Stimulated activated CD4-positive, alpha-beta T cell treated with anti-CD3 and anti-CD28 coated beads, Interleukin-15, amount 100 ng/mL, for 1 hour (primary cell): ENCODE measurements around the gene GPC4.

Source experiments
- DNase-seq, 2 donors: peaks; one replicate each; pipeline ENCODE4 v3.0.0-alpha.2; 2020; ENCODE audit warnings: low read depth in 1 of 2, low spot score in 1 of 2

GPC4 gene

DNA sequence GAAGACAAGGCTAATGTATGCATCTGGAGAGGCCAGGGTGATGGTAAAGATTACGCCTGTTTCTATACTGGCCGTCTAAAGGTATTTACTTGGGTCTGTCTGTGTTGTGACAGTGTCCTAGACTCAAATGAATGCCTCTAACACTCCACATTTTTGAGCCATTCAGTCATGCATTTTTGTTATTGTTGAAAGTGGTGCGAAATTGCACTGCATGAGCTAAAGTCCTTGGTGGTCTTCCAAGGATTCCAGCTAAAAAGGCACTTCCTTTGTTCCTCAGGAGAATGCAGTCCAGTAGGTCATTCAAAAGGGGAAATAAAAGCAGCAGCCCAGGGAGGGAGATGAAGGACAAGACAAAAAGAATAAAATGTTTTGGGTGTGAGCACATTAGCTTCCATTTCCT, 3.0 kb downstream of the GPC4 start:
- no peak for DNase-seq

DNA sequence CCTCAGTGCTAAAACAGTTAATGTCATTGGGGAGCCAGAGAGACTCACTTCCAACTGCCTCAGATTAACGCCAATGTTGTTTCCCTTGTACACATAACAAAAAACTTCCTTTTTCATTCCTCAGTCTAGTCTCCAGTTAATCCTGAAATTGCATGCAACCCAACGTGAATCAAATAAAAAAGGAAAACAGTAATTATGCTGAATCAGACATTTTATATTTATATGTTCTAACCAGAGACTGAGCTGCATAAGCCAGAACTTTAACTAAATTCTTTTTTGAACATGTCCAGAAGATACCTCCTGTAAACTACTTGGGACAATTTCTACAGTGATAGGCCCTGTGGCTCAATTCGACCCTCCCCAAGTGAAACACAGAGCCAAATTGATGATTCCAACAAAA, 4.7 kb downstream of the GPC4 start:
- DNase-seq, result no peak

DNA sequence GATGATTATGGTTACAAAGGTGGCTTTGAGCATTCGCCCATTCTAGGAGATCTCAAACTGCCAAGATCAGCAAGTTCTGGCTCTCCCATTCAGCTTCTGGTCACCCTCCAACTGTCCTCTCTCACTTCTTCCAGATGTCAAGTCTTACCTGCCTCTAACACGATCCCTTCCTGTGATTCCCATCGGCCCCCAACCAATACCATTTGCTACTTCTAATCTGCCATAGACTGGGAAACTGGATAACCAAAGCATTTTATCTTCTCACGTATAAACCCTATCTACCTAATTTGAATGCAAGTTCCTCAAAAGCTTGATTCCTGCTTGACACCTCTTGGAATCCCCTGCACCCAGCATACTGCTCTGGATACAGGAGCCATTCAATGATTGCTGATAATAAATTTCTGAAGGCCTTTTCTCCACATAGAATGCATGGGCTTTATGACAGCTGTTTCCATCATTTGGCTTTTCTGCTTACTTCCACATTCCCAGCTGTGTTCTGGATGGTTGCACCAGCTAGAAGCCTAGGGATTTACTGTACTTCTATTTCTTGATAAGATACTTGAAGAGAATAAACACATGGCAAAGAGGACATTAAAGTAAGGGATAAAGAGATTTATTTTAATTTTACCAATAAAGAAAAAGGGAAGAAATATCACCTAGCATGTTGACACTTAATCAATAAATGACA, 9.6 kb downstream of the GPC4 start:
- DNase-seq, result no peak

DNA sequence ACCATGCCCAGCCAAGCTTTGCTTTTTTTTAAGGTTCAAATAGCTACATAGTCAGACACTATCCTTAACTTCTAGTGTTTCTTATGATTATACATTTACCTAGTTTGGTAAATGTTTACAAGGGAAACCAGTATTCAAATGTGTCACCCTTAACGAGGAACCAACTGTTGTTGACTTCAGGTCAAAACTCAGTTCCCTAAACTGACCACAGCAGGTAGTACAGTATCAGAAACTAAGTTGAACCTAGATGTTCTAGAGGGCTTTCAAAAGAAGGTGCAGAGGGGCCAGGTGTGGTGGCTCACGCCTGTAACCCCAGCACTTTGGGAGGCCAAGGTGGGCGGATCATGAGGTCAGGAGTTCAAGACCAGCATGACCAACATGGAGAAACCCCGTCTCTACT, 11.3 kb downstream of the GPC4 start:
- no peak for DNase-seq

DNA sequence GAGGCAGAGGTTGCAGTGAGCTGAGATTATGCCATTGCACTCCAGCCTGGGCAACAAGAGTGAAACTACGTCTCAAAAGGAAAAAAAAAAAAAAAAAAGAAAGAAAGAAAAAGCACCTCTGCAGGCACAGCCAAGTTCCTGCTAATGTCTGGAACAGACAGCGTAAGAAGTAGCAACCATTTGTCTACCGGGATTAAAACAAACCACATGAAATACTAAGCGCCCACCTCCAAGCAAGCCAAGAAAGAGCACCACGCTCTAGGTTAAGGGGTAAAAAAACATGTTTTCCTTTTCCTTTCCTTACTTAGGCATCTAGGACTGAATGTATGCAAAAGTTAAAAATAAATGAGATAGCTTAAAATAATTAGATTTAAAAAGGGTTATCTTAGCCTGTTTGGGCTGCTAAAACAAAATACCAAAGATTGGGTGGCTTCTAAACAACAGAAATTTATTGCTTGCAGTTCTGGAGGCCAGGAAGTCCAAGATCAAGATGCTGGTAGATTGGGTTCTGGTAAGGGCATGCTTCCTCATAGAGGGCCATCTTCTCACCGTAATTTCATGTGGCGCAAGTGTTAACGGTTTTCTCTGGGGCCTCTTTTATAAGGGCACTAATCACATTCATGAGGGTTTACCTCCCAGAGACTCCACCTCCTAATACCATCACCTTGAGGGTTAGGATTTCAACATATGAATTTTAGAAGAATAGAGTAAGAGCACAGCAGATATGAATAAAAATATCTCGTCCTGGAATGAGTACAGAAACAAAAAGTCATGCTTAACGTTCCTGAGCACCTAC, 12.3 kb downstream of the GPC4 start:
- no peak for DNase-seq

DNA sequence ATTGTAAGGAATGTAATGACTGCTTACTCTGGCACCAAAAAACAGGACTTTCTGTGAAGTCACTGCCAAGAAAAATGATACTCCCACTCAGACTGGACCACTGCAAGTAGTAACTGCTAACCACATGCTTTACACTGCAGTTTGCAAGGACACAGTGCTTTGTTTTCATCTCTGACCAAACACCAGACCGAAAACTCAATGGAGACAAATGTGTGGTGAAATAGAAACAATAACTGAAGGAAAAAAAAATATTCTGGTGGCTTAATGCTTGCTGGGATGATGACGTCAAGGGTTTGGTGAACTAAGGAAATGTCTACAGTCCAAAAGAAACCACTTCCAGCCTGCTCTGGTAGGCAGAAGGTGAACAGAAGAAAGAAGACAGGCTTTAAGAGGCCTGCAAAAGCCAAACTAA, 13.2 kb downstream of the GPC4 start:
- DNase-seq, result no peak

DNA sequence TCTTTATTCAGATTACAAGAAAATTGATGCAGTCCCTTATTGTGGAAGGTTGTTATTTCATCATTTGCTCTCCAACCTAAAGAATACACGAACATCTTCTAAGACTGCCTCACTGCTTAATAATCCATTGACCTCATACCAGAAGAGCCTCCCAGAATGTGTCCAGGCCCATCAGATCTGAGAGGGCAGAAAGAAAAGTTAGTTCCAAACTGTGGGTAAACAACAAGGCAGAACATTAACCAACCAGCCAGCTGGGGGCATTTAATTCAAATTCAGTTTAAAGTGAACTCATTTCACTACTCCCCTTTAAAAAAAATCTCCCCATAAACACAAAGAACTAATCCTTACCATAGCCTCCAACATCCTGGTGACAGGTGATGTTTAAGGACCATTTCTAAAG, 13.8 kb downstream of the GPC4 start:
- DNase-seq, result no peak

DNA sequence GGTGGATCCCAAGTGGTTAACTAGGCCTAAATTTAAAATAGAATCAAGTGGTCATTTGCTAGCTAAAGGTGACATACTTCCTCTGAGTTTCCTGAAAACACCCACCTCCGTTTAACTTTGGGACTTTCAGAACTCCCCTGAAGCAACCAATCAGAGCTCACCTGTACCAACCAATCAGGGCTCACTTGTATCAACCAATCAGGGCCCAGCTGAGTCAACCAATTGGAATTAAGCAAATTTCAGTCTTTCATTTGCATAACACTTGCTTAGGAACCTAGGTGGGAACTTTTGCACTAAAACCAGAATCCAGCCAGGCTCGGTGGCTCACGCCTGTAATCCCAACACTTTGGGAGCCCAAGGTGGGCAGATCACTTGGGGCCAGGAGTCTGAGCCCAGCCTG, 15.9 kb downstream of the GPC4 start:
- DNase-seq, result no peak

DNA sequence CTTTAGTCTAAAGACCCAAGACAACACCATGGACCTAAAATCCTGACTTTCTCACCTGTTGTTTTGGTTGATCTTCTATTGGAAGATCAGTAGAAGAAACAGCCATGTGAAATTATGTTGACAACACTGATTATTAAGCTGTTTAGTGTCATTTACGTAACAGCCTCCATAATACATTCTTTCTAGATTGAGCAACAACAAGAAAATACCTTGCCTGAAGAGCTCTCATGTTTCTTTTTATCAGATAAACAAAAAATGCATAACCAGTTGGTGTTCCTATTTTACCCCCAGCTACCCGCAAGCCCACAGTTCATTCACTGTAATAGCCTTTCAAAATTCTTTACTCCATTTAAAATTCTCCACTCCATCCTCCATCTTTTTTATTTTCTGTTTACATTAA, 20.5 kb downstream of the GPC4 start:
- no peak for DNase-seq

DNA sequence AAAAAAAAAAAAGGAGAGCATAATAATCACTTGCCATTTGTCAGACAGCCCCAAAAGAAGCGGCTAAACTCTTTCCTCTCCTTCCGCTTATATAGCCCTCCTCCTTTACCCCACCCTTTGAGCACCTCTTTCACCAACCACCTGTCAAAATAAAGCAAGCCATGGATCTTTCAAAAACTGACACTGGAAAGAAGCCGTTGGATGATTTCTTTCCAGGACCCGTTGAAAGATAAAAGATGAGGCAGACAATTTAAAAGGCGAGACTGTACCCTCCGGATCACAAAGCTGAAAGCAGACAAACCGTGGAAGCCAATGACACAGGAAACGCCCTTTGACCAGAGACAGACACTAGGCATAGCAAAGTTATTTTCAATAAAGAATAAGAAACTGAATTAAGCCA, 22.6 kb downstream of the GPC4 start:
- DNase-seq, result no peak

DNA sequence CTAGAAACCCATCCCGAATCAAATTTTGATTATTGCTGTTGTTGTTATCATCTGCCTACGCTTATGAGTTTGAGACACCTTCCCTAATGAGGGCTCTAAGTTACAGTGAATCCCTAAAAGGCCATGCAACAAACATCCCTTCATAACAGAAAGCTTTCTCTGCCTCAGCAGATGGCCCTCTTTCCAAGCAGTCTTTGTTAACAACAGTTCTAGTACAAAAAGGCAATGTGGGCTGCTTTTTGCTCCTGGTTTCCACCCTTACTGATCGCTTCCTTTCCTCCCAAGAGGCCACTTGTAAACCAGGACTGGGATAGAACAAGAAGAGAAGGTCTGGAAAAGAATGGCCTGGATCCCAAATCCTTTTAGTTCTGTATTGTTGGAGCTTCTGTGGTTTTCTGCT, 24.2 kb downstream of the GPC4 start:
- DNase-seq, result no peak

DNA sequence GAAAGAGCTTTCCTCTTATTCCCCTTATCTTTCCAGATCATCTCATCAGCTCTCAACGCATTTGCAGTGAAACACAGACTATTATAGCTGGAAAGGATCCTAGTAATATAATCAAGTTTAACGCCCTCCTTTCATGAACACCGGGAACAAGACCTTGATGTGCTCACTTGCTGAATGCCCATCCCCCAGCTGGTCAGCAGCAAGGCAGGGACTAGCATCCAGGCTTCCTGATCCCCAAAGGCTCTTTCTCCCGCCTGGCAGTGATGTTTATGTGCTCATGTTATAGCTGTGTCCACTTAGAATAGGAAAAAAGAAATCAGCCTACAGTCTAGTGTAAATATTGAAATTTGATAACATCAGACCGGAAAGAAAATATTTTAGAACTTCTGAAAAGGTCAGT, 24.6 kb downstream of the GPC4 start:
- DNase-seq, result no peak

DNA sequence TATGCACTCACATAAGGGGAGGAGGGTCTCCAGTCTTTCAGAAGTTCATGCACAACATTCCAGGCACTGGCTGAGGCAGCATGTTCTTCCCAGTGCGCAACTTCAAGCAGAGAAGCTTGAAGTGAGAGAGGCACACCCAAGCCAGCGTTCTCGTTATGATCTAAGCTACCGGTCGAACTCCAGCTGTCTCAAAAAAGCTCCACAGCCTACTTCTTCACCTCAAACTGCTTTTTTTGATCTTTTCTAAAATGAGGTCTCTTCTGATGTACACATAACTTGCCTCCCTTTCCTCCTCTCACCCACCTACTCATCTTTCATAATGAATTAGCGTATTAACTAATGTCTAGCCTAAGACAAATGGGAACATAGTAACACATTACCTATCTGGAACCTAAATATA, 25.3 kb downstream of the GPC4 start:
- DNase-seq, result no peak

DNA sequence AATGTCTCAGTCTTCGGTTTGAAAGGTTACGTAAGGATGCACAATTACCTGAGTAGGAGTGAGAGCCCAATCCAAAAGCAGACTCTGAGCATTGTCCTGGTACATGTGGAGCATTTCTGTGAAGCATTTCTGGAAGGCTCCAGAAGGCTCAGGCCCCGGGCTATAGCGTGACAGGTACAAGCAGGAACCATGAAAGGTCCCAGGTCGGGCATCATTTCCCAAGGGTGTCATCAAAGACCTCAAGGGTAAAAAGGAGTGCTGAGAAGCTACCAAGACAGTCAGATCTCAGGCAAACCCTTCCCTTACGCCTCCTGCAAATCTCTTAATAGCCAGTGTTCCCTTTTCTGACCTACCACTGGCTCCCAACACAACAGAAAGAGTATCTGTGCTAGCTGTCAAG, 30.8 kb downstream of the GPC4 start:
- DNase-seq, result no peak

DNA sequence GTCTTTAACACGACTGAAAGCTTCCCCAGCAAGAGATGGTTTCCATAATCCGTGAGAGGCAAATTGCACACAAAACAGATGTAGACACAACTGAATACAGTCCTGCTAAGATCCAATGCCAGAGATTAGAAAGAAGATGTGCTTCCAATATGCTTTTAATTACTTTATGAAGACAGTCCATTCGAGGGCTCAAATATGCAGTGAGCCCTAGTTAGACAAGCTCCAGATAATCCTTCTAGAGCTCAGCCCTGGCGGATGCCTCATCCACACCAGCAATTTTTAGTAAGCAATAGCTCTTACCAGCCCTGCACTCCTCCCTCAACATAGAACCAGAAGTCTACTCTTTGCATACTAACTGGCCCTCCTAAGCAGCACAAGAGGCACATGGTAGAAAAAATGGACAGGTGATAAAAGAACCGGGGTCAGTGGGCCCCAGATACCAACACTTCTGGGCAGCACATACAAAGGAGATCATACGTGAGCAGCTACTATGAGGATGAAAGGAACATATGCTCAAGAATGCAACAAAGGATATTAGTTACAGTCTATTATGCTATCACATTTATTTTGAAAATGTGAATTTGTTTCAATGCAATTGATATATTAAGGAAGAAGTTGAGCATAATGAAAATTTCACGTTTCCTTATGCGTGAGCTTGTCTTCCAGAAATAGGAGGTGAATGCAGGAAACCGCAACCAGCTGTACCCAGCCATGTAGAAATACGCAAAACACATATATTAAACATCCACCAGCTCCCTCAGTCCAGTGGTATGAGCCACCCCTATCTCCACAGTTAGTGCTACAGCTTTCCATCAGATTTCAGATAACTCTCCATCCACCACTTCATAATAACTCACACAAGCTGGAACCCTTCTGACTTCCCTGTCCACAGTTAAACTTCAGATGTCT, 34.3 kb downstream of the GPC4 start:
- DNase-seq, result no peak

DNA sequence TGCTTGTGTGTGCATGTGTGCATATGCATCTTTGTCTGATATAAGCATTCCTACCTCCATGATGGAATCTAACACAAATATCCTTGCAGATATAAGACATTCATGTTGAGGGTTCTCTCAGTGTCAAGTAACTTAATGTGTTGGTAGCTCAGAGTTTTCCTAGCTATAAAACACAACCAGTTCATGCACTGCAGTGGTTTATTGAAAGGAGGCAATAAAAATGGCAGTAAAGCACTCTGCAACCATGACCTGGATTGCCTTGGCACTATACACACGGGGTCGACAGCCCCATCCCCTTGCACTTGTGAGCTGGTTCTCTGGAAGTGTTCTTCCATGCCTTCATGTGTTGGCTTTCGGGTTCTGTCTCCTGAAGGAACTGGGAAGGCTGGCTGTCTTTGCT, 38.9 kb downstream of the GPC4 start:
- no peak for DNase-seq

DNA sequence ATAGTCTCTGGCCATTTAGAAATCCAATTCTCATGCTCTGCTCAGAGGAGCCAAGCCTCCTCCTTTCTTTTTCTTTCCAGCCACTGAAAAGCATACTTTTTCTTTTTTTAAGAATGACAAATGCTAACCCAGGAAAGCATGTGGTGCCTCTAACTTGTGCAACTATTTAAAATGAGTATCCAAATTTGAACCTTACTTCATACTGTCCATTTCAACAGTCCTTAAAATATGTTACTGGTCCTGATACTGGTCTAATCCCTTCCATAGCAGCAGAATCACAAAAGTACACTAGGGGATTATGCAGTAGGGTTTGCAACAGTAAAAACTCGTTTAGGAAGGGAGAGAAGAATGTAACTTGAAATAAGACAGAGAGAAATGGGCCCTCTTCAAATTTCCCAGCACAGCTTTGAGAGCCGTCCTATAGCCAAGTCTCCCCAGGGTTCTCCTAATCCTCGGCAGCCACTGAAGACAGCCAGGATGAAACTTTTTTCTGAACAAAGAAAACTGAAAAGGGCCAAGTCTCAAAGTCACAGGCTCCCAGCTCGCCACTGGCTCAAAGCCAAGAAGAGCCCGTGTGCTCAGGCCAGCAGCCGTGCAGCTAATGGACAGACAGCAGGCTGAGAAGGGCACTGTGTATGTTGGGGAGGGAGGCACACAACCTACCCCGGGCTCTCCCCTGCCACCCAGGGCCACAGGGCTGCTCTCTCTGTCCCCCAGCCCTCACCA, 39.5 kb downstream of the GPC4 start:
- no peak for DNase-seq

DNA sequence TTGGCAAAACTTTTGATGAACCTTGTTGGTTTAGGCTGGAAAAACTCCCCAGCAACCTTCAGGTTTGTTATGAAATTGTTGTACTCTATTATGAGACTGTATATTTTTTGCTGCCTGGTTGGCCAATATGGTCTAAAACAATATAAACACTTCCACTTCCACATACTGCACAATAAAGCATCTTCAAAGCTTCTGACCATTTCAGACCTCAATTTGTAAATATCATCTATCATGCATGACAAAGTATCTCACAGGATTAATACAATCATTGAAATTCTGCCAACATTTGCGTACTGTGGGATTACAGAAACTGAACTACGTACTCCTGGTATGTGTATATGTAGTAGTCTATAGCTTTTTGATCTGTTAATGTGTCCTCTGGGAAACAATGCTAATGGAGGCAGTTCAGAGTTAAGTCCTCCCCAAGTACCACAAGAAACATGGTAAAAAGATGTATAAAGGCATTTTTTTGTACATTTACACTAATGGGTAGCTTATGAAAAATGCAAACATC, 40.4 kb downstream of the GPC4 start:
- DNase-seq, result no peak

DNA sequence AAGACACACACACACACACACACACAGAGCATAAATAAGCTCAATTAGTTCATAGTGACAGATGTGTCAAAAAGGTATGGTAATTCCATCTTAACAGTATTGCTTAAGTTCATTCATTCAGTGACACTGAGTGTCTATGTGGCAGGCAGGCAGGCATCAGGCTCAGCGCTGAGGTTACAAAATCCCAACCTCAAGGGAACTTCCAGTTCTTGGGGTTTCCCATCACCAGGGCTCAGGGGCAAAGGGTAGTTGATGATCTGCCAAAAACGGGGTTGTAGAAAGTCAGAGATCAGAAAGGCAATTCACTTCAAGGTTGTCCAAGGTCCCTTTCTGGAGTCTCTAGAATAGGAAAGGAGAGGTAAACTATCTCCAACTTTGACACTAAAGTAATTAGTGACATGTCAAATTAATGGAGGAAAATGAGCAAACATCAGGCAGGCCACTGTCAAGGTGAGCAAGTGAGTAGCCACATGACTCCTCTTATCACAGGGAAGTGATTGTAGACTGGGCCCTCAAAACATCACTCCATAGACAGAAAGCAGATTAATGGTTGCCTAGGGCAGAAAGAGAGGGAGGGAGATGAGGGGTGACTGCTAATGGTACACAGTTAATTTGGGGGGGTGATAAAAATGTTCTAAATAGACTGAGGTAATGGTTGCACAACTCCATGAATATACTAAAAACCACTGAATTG, 41.8 kb downstream of the GPC4 start:
- no peak for DNase-seq

DNA sequence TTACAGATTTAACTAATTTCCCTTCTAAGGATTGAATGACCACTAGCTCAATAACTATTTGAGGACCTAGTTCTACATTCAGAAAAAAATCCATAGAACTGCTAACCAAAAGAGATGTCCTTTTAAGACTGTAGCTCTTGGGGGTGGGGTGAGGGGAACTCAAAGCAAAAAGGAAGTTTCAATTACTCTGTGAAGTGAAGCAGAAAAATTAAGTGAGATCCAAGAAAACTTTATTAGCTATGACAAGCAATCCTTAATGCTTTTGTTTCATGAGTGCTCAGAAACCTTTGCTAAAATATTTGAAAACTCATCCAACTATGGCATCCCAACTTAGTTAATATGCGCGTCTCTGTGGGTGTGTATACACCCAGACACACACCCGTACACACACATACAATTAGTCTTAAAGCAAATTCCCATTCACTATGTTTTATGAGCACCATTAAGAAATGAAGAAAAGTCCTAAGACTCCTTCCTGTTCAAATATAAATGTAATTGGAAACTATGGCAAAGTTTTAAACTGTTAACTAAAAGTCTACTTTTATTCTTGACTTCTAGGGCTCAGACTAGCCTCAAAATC, 44.5 kb downstream of the GPC4 start:
- DNase-seq, result no peak
